Activated CD4-positive, alpha-beta memory T cell treated with anti-CD3 and anti-CD28 coated beads, Interleukin-2, amount 10 ng/mL, durations not matched to agents 7 days and 5 days (primary cell): Measurements from ENCODE around the gene USP47. TPM values are rescaled to one million over a fixed set of nuclear protein-coding genes. Genes with fewer than 3 reads are reported as not detected.

ENCODE experiments used
- CTCF ChIA-PET: fragments of 350-600 bp; sonication (Branson Sonifier 250); formaldehyde crosslinking; loops from one replicate; lab custom pipeline; 2021; ENCODE audit warnings: antibody characterized with exemption, inconsistent platforms; lab: Charles Lee
- POLR2A ChIA-PET: fragments of 350-600 bp; sonication (Branson Sonifier 250); formaldehyde crosslinking; loops from one replicate; lab custom pipeline; 2021; ENCODE audit warnings: antibody characterized with exemption; lab: Charles Lee
- DNase-seq: peaks from one replicate; pipeline ENCODE4 v3.0.0-alpha.2; 2020
- H3K27ac Mint-ChIP-seq: one replicate; pipeline ENCODE4 v1.8.0; 2021; ENCODE audit warnings: mild to moderate bottlenecking, mixed read lengths
- H3K27me3 Mint-ChIP-seq: one replicate; pipeline ENCODE4 v1.8.0; 2021; ENCODE audit warnings: mixed read lengths
- H3K36me3 Mint-ChIP-seq: one replicate; pipeline ENCODE4 v1.8.0; 2021; ENCODE audit warnings: low read depth, mixed read lengths
- H3K4me1 Mint-ChIP-seq: one replicate; pipeline ENCODE4 v1.8.0; 2021; ENCODE audit warnings: mixed read lengths
- H3K4me3 Mint-ChIP-seq: one replicate; pipeline ENCODE4 v1.8.0; 2021; ENCODE audit warnings: mild to moderate bottlenecking, mixed read lengths
- H3K9me3 Mint-ChIP-seq: one replicate; pipeline ENCODE4 v1.8.0; 2021; ENCODE audit warnings: mixed read lengths
- total RNA-seq, 2 experiments: library from RNA; stranded (reverse); gene quantifications; one replicate each; pipeline ENCODE4 v1.2.3, GENCODE V29; 2021

The USP47 gene
- total RNA-seq, 2 experiments from 2014 or later = 38.9 to 41.7 TPM

GRCh38 chr11:11984563-11984962 lies 142.8 kb downstream of the USP47 start:
- CTCF ChIA-PET = interaction anchor here (1.7 kb wide), 1 partner anchor 17 kb away, joined by 5 read pairs; no protein-coding TSS in a partner anchor
- no peak for DNase-seq

GRCh38 chr11:11985016-11985715 lies 143.4 kb downstream of the USP47 start:
- no peak overlapping the region for H3K4me3 Mint-ChIP-seq
- ChIA-PET CTCF (interaction anchor here (1.7 kb wide), 1 partner anchor 18 kb away, joined by 5 read pairs; no protein-coding TSS in a partner anchor), POLR2A (no interaction called here)
- peaks cover 6% of the 10 kb centered on the region for H3K4me1 Mint-ChIP-seq
- no peak overlapping the region for H3K27ac Mint-ChIP-seq
- H3K9me3 Mint-ChIP-seq = no peaks in the 10 kb centered on the region
- no peaks in the 10 kb centered on the region for H3K36me3 Mint-ChIP-seq
- DNase-seq = no peak
- H3K27me3 Mint-ChIP-seq = no peaks in the 10 kb centered on the region

More at GRCh38 chr11:11984563-11984962, 142.8 kb downstream of the USP47 start:
- Mint-ChIP-seq H3K27ac (no peak overlapping the region), H3K9me3 (no peaks in the 10 kb centered on the region), H3K4me1 (peaks cover 6% of the 10 kb centered on the region), H3K27me3 (no peaks in the 10 kb centered on the region), H3K36me3 (no peaks in the 10 kb centered on the region), H3K4me3 (no peak overlapping the region)
- POLR2A ChIA-PET = no interaction called here

- Mint-ChIP-seq H3K27ac (no peak overlapping the region), H3K4me3 (no peak overlapping the region), H3K36me3 (no peaks in the 10 kb centered on the region), H3K4me1 (peaks cover 6% of the 10 kb centered on the region), H3K9me3 (no peaks in the 10 kb centered on the region), H3K27me3 (peaks cover 6% of the 10 kb centered on the region)
- no peak for DNase-seq
- ChIA-PET CTCF (no interaction called here), POLR2A (no interaction called here)
Measured at GRCh38 chr11:11985954-11986949, 144.5 kb downstream of the USP47 start.

GRCh38 chr11:11987503-11988022 lies 145.8 kb downstream of the USP47 start:
- Mint-ChIP-seq H3K4me3 (no peak overlapping the region), H3K4me1 (peaks cover 6% of the 10 kb centered on the region), H3K9me3 (no peaks in the 10 kb centered on the region), H3K36me3 (no peaks in the 10 kb centered on the region), H3K27me3 (peaks cover 17% of the 10 kb centered on the region), H3K27ac (no peak overlapping the region)
- POLR2A ChIA-PET = no interaction called here
- CTCF ChIA-PET = interaction anchor here (0.8 to 1.6 kb wide), 3 partner anchors 17 to 79 kb away, joined by 3 read pairs; no protein-coding TSS in a partner anchor
- no peak for DNase-seq

- no peaks in the 10 kb centered on the region for H3K36me3 Mint-ChIP-seq
- H3K4me1 Mint-ChIP-seq = peaks cover 6% of the 10 kb centered on the region
- no peak for DNase-seq
- no peak overlapping the region for H3K4me3 Mint-ChIP-seq
- H3K27ac Mint-ChIP-seq = no peak overlapping the region
- H3K9me3 Mint-ChIP-seq = no peaks in the 10 kb centered on the region
- ChIA-PET POLR2A (no interaction called here), CTCF (interaction anchor here (0.9 to 1.6 kb wide), 2 partner anchors 17 to 79 kb away, joined by 3 read pairs; no protein-coding TSS in a partner anchor)
- H3K27me3 Mint-ChIP-seq = peaks cover 17% of the 10 kb centered on the region
Measured at GRCh38 chr11:11988099-11988651, 146.4 kb downstream of the USP47 start.

- no peak overlapping the region for H3K27ac Mint-ChIP-seq
- CTCF ChIA-PET = interaction anchor here (1.6 kb wide), 1 partner anchor 16 kb away, joined by 3 read pairs; no protein-coding TSS in a partner anchor
- POLR2A ChIA-PET = no interaction called here
- peaks cover 6% of the 10 kb centered on the region for H3K4me1 Mint-ChIP-seq
- peaks cover 22% of the 10 kb centered on the region for H3K27me3 Mint-ChIP-seq
- H3K36me3 Mint-ChIP-seq = no peaks in the 10 kb centered on the region
- H3K4me3 Mint-ChIP-seq = no peak overlapping the region
- H3K9me3 Mint-ChIP-seq = no peaks in the 10 kb centered on the region
- DNase-seq = no peak
Measured at GRCh38 chr11:11988681-11989261, 147.0 kb downstream of the USP47 start.

GRCh38 chr11:11989774-11990744 lies 148.3 kb downstream of the USP47 start:
- ChIA-PET POLR2A (no interaction called here), CTCF (no interaction called here)
- no peak overlapping the region for H3K4me3 Mint-ChIP-seq
- peaks cover 6% of the 10 kb centered on the region for H3K4me1 Mint-ChIP-seq
- no peaks in the 10 kb centered on the region for H3K9me3 Mint-ChIP-seq
- no peak for DNase-seq
- no peaks in the 10 kb centered on the region for H3K36me3 Mint-ChIP-seq
- H3K27ac Mint-ChIP-seq = no peak overlapping the region
- H3K27me3 Mint-ChIP-seq = peaks cover 30% of the 10 kb centered on the region

GRCh38 chr11:11992257-11993212 lies 150.8 kb downstream of the USP47 start:
- Mint-ChIP-seq H3K4me3 (no peak overlapping the region), H3K27me3 (peaks cover 40% of the 10 kb centered on the region), H3K36me3 (no peaks in the 10 kb centered on the region), H3K4me1 (peaks cover 7% of the 10 kb centered on the region), H3K27ac (no peak overlapping the region), H3K9me3 (no peaks in the 10 kb centered on the region)
- ChIA-PET POLR2A (no interaction called here), CTCF (interaction anchor here (0.7 kb wide), 1 partner anchor 38 kb away, joined by 3 read pairs; no protein-coding TSS in a partner anchor)
- DNase-seq = no peak

- H3K27me3 Mint-ChIP-seq = peaks cover 40% of the 10 kb centered on the region
- H3K4me1 Mint-ChIP-seq = peaks cover 13% of the 10 kb centered on the region
- no peak for DNase-seq
- no peaks in the 10 kb centered on the region for H3K36me3 Mint-ChIP-seq
- H3K9me3 Mint-ChIP-seq = no peaks in the 10 kb centered on the region
- no peak overlapping the region for H3K27ac Mint-ChIP-seq
- CTCF ChIA-PET = no interaction called here
- POLR2A ChIA-PET = no interaction called here
- H3K4me3 Mint-ChIP-seq = no peak overlapping the region
Measured at GRCh38 chr11:11993839-11994238, 152.1 kb downstream of the USP47 start.

GRCh38 chr11:11995601-11996000 lies 153.8 kb downstream of the USP47 start:
- Mint-ChIP-seq H3K4me1 (peaks cover 17% of the 10 kb centered on the region), H3K27ac (no peak overlapping the region), H3K27me3 (peaks cover 46% of the 10 kb centered on the region), H3K4me3 (no peak overlapping the region), H3K9me3 (no peaks in the 10 kb centered on the region), H3K36me3 (no peaks in the 10 kb centered on the region)
- no peak for DNase-seq
- POLR2A ChIA-PET = no interaction called here
- CTCF ChIA-PET = no interaction called here
